HEK293 (cell line): Measurements from ENCODE around the gene TTLL4.

Experiments
- CTCF ChIA-PET: fragments of 350-600 bp; formaldehyde crosslinking; extraction: SDS; loops from one replicate; lab custom pipeline; 2021; ENCODE audit warnings: antibody characterized with exemption; lab: Yijun Ruan, JAX
- POLR2A ChIA-PET: fragments of 300-600 bp; formaldehyde crosslinking; extraction: SDS; loops from one replicate; lab custom pipeline; 2020; ENCODE audit warnings: antibody characterized with exemption, inconsistent platforms; lab: Yijun Ruan, JAX
- H3K27ac ChIP-seq: fragments of 200-500 bp; sonication (Bioruptor generic); 2 replicates; pipeline ENCODE4 v1.5.1; 2014; ENCODE audit warnings: low read depth, low read length, control low read depth, inconsistent platforms; ENCODE audit errors: extremely low read depth
- H3K36me3 ChIP-seq, 2 experiments: fragments of 200-500 bp in 1 of 2; sonication (Bioruptor generic) in 1 of 2; 1 replicate in 1 of 2; 2 replicates in 1 of 2; pipeline ENCODE4 v1.5.1; 2014 to 2017; ENCODE audit warnings: inconsistent platforms in 2 of 2, low read length in 2 of 2; ENCODE audit not compliant: control insufficient read depth in 2 of 2, insufficient read depth in 1 of 2
- H3K4me1 ChIP-seq: fragments of 200-500 bp; sonication (Bioruptor generic); 2 replicates; pipeline ENCODE4 v1.5.1; 2014; ENCODE audit warnings: mild to moderate bottlenecking, low read length, inconsistent platforms; ENCODE audit not compliant: control insufficient read depth, insufficient read depth
- H3K4me3 ChIP-seq: 2 replicates; pipeline ENCODE4 v1.5.1; 2011; ENCODE audit warnings: low read depth, mild to moderate bottlenecking, control low read depth, low read length, moderate library complexity
- H3K9me3 ChIP-seq: fragments of 200-500 bp; sonication (Bioruptor generic); 2 replicates; pipeline ENCODE4 v1.5.1; 2014; ENCODE audit warnings: low read depth, low read length, inconsistent platforms; ENCODE audit not compliant: control insufficient read depth, insufficient read depth
- BCL6B ChIP-seq: fragments of 450-650 bp; formaldehyde crosslinking; IDR thresholded peaks from 2 replicates; pipeline ENCODE4 v1.5.1; 2017; ENCODE audit warnings: missing biosample characterization, missing genetic modification characterization
- CTCF ChIP-seq: fragments of 450-650 bp; formaldehyde crosslinking; IDR thresholded peaks from 2 replicates; pipeline ENCODE4 v1.5.1; 2016; ENCODE audit warnings: missing biosample characterization, missing genetic modification characterization
- ELK4 ChIP-seq: IDR thresholded peaks from 2 replicates; pipeline ENCODE4 v1.6.1; 2011; ENCODE audit warnings: mild to moderate bottlenecking, low read depth, low read length, borderline replicate concordance
- HIC1 ChIP-seq: fragments of 450-650 bp; formaldehyde crosslinking; IDR thresholded peaks from 2 replicates; pipeline ENCODE4 v1.5.1; 2016; ENCODE audit warnings: missing biosample characterization, missing genetic modification characterization
- ZNF24 ChIP-seq: fragments of 450-650 bp; formaldehyde crosslinking; IDR thresholded peaks from 2 replicates; pipeline ENCODE4 v1.5.1; 2016; ENCODE audit warnings: missing biosample characterization, missing genetic modification characterization
- ZNF398 ChIP-seq: fragments of 450-650 bp; formaldehyde crosslinking; IDR thresholded peaks from 2 replicates; pipeline ENCODE4 v1.5.1; 2017; ENCODE audit warnings: missing biosample characterization, missing genetic modification characterization
- ZNF48 ChIP-seq: fragments of 450-650 bp; formaldehyde crosslinking; IDR thresholded peaks from 2 replicates; pipeline ENCODE4 v1.5.1; 2016; ENCODE audit warnings: missing biosample characterization, missing genetic modification characterization
- ZNF561 ChIP-seq: fragments of 450-650 bp; IDR thresholded peaks from 2 replicates; pipeline ENCODE4 v1.5.1; 2018; ENCODE audit warnings: missing biosample characterization, missing genetic modification characterization, borderline replicate concordance
- ZNF626 ChIP-seq: fragments of 450-650 bp; sonication (Bioruptor Pico); formaldehyde crosslinking; IDR thresholded peaks from 2 replicates; pipeline ENCODE4 v1.5.1; 2018; ENCODE audit warnings: missing biosample characterization, missing genetic modification characterization, inconsistent platforms
- ZNF677 ChIP-seq: fragments of 450-650 bp; IDR thresholded peaks from 2 replicates; pipeline ENCODE4 v1.5.0; 2018; ENCODE audit warnings: missing biosample characterization, mild to moderate bottlenecking, missing genetic modification characterization, moderate library complexity
- ZNF701 ChIP-seq: fragments of 450-650 bp; formaldehyde crosslinking; IDR thresholded peaks from 2 replicates; pipeline ENCODE4 v1.5.1; 2016; ENCODE audit warnings: missing biosample characterization, missing genetic modification characterization

The TTLL4 gene

GRCh38 chr2:218755198-218755566 is 44.5 kb downstream of the TTLL4 start:
- no peak overlapping the region for H3K4me3 ChIP-seq
- H3K27ac ChIP-seq, result no peak overlapping the region
- POLR2A ChIA-PET, result no interaction called here
- no peaks in the 10 kb centered on the region for H3K9me3 ChIP-seq
- CTCF ChIA-PET, result no interaction called here
- peaks cover 38 to 77% of the 10 kb centered on the region in 2 experiments for H3K36me3 ChIP-seq
- no peak for TF ChIP-seq ELK4
- no peaks in the 10 kb centered on the region for H3K4me1 ChIP-seq

GRCh38 chr2:218755567-218756404 is 45.2 kb downstream of the TTLL4 start:
- Histone ChIP-seq H3K27ac (no peak overlapping the region), H3K36me3 (peaks cover 32 to 71% of the 10 kb centered on the region in 2 experiments), H3K9me3 (no peaks in the 10 kb centered on the region), H3K4me3 (no peak overlapping the region), H3K4me1 (no peaks in the 10 kb centered on the region)
- ChIA-PET CTCF (interaction anchor here (1.3 kb wide), 1 partner anchor 92 kb away, joined by 3 read pairs; no protein-coding TSS in a partner anchor), POLR2A (no interaction called here)
- TF ChIP-seq ZNF677 (tag by site-specific recombination) (no peak), BCL6B (no peak), ZNF24 (tag by site-specific recombination) (no peak), ZNF398 (tag by site-specific recombination) (no peak), ZNF561 (no peak), ZNF48 (tag by site-specific recombination) (no peak), HIC1 (tag by site-specific recombination) (no peak)

GRCh38 chr2:218756599-218757377 is 46.2 kb downstream of the TTLL4 start:
- H3K36me3 ChIP-seq, result peaks cover 23 to 62% of the 10 kb centered on the region in 2 experiments
- H3K4me1 ChIP-seq, result no peaks in the 10 kb centered on the region
- H3K9me3 ChIP-seq, result no peaks in the 10 kb centered on the region
- CTCF ChIA-PET, result interaction anchor here (1.1 to 1.3 kb wide), 2 partner anchors 91 kb away, joined by 3 to 4 read pairs; no protein-coding TSS in a partner anchor
- H3K27ac ChIP-seq, result no peak overlapping the region
- no peak for TF ChIP-seq ZNF626 (tag by site-specific recombination)
- TF ChIP-seq ZNF701, result no peak
- 0 out of 2 replicates have a peak, but pooled peaks have one; percentile 27 for TF ChIP-seq CTCF (tag by site-specific recombination)
- TF ChIP-seq, all 188 proteins: peak for 1
- POLR2A ChIA-PET, result no interaction called here
- no peak overlapping the region for H3K4me3 ChIP-seq
